Measurements from ENCODE around the gene GOLGB1.

The GOLGB1 gene

DNA sequence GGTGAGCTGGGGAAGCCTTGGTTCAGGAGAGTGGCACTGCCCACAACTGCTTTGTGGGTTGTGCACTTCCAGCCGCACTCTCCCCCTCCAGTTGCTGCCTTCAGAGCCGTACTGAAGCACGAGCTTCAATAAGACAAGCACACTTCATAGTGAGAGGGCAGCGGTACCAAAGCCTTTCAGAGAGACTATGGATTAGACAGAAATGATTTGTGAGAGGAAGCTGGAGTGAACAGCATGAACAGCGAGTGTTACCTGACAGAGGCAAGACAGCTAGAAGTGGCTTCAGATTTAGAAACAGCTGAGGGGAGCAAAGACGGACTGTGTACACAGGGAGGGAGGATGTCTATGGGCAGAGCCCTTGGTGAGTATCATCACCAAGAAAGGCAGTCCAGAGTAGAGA lies 119.9 kb downstream of the GOLGB1 start:
- no peak for DNase-seq (ENCODE audit: low spot score)

DNA sequence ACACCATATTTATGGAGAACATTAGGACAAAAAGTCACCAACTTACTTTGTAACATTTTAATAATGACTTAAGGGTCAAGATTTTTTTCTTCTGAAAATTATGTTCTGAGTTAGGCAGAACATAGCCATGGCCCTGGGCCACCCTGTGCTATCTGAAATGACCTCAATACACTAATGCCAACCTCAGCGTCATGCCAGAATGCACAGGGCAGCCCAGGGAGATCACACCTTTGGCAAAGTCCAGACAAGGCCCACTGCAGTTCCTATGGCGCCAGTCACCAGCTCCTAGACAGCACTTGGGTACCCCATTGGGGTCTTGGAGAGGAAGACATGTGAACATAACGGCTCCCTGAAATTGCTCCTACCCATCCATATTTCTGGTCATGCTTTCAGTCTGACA lies 121.9 kb downstream of the GOLGB1 start:
- DNase-seq (ENCODE audit: low spot score) = no peak

DNA sequence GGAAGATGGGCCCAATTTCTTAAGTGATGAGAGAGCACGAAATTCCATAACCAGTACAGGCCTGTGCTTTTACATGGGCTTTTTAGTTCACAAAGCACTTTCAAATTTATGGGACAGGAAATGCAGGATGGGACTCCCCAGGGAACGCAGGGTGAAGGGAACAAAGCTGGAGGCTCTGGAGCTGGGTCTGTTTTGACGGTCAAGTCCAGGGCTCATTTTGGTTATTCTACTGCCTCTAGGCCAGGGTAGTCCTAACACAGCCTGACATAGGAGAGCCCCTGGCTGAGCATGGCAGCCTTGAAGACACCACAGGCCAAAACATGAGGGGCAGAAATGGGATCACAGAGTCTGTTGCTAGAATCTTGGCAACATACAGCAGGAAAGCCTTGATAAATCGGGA lies 122.3 kb downstream of the GOLGB1 start:
- DNase-seq (ENCODE audit: low spot score) = no peak

DNA sequence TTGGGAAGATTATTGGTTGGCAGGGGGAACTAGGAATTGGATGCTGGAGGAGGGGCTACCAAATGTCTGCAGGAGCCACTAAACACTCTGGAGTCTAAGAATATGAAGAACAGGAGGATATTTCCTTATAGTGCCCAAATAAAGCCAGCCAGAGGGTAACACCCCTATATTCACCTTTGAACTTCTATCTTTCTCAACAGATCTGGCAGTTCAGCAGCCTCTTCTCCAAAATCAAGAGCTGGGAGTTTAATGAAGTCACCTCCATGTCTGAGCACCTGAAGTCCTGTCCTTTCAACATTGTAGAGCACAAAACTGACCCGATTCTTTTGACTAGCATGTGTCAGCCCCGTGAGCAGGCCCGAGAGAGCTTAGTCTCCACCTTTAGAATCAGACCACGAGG lies 123.0 kb downstream of the GOLGB1 start:
- no peak for DNase-seq (ENCODE audit: low spot score)

DNA sequence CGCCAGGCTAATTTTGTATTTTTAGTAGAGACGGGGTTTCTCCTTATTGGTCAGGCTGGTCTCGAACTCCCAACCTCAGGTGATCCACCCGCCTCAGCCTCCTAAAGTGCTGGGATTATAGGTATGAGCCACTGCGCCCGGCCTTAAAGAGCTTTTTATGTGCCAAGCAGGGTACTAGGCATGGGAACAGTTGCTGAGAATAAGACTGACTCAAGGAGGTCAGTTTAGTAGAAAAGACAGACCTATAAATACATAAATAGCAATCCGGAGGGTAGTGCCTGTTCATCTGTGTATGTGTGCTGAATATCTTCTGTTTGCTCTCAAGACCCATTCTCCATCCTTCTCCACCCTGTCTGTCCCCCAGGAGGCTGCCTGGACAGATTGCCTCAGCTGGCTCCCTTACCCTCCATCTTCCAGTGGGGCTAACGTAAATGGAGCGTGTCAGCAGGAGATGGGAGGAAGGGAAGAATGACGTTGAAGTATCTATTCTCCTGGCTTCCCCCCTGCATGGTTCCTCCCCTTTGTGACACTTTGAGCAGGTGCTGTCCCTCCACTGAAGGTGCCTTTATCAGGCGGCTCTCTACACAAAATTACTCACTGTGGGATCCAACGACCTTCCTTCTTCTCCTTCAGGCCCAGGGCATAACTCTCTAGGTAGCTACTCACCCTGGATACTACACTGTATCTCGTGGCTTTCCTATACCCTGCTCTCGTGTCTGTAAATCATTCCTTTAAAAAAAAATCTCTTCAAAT lies 125.2 kb downstream of the GOLGB1 start:
- DNase-seq (ENCODE audit: low spot score) = no peak

DNA sequence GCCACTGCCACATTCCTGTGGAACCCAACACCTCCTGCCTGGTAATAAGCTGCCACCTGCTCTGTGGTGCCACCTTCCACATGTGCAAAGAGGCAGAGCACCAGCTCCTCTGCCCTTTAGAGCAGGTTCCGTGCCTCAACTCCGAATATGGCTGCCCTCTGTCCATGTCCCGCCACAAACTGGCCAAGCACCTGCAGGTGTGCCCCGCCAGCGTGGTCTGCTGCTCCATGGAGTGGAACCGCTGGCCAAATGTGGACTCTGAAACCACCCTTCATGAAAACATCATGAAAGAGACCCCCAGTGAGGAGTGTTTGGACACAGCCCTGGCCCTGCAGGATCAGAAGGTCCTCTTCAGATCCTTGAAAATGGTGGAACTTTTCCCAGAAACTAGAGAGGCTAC lies 128.1 kb downstream of the GOLGB1 start:
- no peak for DNase-seq (ENCODE audit: low spot score)

DNA sequence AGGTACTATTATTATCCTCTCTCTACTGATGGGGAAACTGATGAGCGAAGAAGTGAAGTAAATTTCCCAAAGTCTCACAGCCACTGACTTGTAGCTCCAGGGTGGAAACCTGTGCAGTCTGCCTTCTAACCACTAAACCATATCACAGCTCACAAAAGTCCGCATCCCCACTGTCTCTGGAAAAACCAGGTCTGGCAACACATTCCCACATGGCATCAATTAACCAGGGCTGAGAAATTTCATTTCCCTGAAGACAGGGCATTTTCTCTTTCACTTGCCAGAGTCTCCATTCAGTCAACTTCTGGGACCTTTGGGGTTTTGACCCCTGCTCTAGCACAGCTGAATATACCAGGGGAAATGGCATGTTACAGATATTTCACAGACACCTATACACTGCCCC lies 129.8 kb downstream of the GOLGB1 start:
- DNase-seq (ENCODE audit: low spot score) = no peak

Measured in left forelimb (tissue), 1 donor.